Measurements from ENCODE around the gene TMEM60.
A peak's percentile ranks its signal among the peaks of the same experiment; 100 is the strongest.

GRCh38 chr7:77798394-77799077 lies at the start of gene TMEM60, which contains the start of gene PHTF2:
- TF ChIP-seq, protein P1, sequence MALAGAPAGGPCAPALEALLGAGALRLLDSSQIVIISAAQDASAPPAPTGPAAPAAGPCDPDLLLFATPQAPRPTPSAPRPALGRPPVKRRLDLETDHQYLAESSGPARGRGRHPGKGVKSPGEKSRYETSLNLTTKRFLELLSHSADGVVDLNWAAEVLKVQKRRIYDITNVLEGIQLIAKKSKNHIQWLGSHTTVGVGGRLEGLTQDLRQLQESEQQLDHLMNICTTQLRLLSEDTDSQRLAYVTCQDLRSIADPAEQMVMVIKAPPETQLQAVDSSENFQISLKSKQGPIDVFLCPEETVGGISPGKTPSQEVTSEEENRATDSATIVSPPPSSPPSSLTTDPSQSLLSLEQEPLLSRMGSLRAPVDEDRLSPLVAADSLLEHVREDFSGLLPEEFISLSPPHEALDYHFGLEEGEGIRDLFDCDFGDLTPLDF (CRISPR knock-in tag; IDR thresholded peaks at IDR 0.05): peak; percentile 76
- TF ChIP-seq TCF7 (IDR thresholded peaks at IDR 0.05; ENCODE audit: low read depth): peak; percentile 27; the same call in 1 of the 2 replicates
- no peak for TF ChIP-seq JUN (CRISPR knock-in tag; IDR thresholded peaks at IDR 0.05)

Measured in HepG2 (cell line).